GM21723 (cell line): ENCODE data around the gene TRAPPC12.
"Not testable (repeated sequence)": the region's sequence is repeated elsewhere in the genome, so short reads cannot be mapped to it uniquely, and the experiment has no call there.

ENCODE experiments used
- ATAC-seq: cut with Tn5 transposase; IDR thresholded peaks from one replicate; pipeline ENCODE4 v1.9.1; 2021; ENCODE audit warnings: mild to moderate bottlenecking, moderate library complexity; ENCODE audit not compliant: unreplicated experiment

The TRAPPC12 gene

DNA sequence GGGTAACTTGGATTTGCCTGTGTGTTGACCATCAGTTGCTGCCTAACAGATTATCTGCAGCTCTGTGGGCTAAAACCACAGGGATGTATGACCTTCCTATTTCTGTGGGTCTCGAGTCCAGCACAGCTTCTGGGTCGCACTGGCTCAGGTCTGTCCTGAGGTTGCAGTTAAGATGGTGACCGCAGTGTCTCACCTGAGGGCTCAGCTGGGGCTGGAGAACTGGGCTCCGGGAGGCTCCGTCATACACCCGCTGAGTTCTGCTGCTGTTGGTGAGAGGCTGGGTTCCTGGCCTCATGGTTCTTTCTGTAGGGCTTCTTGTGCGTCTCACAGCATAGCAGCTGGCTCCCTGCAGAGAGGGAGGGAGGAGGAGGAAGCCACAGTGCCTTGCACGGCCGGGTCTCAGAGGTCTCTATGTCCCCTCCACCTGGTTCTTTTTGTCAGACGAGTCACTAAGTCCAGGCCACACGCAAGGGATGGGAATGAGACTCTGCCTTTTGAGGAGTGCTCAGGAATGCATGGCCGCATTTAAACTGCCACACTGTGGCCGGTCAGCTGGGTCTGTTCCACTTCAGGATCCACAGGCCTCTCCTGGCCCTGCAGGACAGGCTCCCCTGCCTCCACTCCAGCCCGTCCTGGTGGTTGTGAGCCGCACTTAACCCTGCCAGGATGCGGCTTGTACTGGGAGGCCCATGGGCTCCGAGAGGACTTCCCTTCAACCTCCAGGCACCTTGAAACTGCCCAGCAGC is 72.6 kb downstream of the TRAPPC12 start:
- ATAC-seq = no peak

DNA sequence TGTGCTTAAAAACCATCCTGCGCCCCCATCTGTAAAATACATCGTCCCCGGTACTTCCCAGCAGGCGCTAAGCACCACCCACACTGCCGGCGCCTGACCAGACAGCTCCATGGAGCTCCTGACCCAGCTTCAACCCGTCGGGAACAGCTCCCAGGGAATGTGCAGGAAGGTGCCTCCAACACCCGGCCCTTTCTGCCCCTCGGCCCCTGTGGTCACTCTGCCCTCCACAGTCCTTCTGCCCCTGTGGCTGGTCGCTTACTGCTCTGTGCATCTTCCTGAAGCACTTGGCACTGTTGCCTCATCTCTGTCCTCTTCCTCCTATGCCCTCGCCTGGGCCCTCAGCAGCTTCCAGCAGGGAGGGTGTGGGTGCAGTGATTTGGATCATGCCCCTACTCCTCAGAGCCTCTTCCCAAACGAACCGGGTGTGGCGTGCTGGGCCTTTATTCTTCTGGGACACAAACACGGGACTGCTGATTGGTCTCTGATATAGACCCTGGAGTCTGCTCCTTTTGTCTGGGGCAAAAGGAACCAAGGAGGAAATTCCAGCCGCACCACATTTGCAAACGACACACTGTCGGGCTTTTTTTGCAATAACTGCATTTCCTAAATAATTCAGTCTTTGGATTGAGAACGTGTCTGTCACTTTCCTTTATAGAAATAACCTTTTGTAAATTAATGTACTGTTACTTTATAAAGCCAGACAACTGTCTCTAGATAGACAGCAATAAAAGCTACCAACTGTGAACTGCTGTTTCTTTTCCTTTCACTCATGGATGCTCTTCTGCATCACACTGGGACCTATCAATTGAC is 73.9 kb downstream of the TRAPPC12 start:
- ATAC-seq = no peak

DNA sequence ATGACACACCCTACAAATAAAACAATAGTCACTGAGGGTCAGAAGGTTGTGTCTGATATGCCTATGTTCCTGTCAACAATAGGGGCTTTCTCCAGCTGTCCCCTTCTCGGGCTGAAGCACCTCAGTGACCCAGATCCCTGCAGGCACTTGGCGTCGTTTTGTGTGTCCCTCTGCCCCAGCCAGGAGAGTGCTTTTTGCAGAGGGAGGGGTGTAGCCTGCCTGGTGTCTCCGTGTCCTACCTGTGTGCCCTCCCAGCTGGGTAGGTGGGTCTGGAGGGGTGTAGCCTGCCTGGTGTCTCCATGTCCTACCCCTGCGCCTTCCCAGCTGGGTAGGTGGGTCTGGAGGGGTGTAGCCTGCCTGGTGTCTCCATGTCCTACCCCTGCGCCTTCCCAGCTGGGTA is 74.5 kb downstream of the TRAPPC12 start:
- not testable (repeated sequence) for ATAC-seq

DNA sequence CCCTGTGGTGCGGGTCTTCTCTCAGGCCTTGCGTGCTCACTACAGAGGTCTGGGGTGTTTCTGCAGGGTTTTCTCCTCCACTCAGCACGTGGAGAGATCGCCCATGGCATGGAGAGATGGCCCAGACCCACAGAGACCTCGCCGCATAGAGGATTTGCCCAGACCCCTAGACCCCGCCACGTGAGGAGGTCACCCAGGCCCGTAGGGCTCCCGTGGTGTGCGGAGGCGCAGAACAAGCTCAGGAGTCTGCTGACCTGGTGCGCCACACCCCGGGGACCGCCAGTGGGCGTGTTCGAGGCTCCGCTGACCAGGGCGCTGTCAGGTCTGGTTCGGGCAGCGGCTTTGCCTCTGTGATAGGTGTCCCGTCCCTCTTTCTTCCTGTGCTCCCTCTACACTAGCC is 75.3 kb downstream of the TRAPPC12 start:
- ATAC-seq = no peak

DNA sequence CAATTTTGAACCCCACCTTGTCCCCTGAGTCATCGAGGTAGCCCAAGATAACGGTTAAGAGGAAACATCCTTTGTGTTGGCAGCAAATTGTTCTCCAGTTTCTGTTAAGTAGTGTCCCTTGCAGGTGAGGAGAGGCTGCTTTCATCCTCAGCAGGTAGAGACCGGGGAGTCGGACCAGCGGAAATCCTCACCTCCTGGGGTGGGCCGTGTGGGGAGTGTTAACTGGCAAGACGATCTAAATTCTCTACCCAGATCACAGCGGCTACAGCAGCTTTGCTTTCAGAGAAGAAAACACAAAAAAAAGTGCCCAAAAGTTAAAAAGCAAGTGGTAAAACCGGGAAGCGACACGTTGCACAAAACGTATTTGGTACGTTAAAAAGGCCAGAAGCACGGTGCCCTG is 76.6 kb downstream of the TRAPPC12 start:
- ATAC-seq = no peak

DNA sequence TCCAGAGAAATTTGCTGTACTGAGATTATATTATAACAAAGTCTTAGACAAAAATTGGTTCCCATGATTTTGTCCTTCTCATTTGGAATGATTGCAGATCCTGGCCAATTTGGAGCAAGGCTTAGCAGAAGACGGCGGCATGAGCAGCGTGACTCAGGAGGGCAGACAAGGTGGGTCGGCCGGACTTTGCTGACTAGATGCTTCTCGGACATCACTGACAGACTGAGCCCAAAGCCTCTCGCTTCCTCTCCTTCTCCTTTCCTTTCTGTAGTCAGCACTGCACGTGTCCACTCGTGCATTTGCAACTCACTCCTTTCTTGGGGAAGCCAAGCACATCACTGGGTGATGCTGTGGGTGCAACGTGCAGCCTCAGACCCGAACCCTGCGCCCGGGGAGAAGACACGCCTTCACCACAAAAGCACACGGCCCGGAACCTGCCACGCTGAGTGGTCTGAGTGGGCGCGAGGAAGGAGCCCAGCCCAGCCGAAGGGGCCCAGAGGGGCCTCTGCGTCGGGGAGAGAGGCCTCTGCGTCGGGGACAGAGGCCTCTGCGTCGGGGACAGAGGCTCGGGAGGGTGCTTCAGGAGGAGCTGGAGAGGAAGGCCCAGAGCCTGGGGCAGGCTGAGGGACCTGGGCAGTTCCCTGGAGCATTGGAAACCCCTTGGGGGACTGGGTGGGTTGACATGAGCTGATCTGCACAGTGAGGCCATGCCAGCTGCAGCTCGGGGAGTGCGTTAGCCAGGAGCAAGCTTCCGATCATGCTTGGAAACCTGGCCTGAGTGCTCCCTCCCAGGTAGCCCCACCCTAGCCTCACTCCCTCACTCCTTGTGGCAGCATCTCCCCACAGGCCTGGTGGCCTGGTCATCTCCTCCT is 78.3 kb downstream of the TRAPPC12 start:
- no peak for ATAC-seq

DNA sequence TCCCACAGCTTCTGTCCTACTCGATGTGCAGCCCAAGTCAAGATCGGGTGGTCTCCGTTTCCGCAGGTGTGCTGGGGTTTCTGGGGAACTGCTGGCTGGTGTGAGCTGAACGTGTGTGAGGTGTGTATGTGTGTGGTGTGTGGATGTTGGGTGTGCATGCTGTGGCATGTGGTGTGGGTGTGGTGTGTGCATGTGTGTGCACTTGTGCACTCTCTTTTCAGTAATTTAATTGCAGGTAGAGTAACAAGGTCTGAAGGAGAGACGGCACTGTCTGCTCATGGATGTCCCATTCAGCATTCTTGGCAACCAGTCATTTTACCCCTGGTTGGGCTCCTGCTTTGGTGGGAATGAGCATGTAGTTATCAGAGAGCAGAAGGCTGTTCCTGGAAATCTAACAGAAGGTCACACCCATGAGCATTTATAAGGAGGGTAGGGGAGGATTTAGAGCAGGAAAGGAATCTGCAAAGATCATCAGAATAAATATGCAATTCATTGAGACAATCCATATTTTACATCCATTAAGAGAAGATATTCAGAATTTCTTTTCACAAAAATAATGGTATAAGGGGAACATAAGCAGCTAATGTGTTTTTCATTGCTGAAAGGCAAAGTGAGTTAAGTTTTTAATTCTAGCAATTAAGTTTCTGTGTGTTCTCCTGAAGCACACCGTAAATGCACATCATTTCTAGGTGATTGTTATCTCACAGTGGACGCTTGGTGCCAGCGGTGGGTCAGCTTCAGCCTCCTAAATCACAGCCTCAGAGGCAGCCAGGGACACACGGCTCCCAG is 79.1 kb downstream of the TRAPPC12 start:
- ATAC-seq = no peak

DNA sequence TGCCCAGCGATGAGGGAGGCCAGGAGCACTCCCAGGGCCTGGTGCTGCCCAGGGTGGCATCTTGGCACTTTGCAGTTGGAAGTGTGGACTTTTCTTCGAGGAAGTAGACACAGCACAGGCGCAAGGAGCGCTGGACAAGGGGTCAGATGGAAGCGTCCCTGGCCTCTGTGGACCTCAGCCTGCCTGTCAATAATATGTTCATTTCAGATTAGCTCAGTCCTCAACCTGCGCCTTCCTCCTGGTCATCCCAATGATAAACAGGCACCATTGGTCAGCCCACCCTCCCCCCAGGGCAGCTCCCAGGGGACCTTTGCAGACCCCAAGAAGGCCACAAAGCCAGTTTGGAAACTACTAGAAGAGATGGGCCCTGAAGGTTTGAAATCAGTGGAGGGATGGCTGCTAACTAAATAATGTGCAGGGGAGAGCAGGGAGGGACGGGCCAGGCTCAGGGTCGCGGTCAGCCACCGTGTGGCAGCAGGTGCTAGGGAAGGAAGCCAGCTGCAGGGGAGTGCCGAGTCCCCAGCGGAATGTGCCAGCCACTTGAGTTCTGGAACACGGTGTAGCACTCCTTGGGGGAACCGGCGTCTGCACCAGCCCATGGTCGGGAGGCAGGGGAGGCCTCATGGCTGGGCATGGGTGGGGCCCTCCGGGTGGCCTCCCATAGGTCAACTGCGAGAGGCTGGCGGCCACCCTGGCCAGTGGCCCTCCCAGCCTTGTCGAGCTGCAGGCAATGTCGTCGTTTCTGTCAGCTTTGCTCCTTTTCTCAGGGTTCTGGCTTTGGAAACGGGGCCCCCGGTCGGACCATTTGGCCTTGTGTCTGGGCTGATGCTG is 79.9 kb downstream of the TRAPPC12 start:
- ATAC-seq = no peak

DNA sequence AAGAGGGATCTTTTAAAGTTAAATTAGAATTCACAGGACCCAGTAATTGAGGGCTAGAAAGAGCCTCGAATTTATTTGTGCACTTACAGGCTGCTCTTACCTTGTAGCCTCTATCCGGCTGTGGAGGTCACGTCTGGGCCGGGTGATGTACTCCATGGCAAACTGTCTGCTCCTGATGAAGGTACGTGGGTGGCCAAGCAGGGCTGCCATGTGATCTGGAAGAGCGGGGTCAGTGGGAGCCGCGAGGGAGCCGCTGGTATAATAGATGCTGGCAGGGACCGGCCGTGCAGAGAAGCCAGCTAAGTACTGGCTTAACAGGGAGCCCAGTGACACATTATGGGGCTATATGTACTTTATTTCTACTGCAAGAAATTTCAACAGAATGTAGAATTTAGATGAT is 80.7 kb downstream of the TRAPPC12 start:
- no peak for ATAC-seq

DNA sequence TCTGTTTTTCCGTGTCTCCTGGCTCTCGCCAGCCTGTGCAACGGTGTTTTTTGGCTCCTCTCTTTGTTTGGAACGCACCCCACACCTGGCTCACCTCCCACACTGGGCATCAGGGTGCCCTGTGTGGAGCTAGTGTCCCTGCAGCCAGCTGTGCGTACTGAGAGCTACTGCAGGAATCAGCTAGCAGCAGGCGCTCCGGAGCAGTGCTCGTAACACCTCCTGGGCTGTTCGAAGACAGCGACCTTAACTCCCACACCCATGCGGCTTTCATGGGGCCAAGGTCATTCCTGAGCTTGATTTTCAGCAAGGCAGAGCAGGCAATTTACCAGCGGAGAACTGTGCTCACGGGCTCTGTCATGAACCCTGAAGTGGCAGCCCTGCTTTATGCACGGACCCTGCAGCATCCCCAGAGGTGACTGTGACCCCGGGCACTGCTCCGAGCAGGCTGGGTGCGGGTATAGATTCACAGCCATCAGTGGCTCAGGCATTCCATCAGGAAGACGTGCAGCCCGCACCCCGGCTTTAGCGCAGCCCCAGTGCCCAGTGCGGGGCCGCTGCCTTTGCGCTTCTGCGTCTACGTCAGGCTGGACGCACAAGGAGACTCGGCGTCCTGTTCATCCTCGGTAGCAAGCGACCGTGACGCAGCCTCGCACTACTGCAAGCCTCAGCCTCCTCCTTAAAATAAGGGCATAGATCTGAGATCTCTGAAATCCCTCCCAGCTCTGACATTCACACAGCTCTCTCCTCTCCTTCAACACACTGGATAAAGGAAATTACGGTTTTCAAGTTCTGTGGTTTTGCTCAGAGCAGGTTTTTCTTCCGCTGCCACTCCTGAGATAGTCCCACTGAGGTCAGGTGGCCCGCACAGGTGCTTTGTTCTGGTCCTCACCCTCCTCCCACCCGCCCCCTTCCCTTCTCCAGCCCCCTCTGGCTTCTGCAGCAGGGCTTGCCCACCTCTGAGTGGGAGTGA is 81.6 kb downstream of the TRAPPC12 start:
- no peak for ATAC-seq

DNA sequence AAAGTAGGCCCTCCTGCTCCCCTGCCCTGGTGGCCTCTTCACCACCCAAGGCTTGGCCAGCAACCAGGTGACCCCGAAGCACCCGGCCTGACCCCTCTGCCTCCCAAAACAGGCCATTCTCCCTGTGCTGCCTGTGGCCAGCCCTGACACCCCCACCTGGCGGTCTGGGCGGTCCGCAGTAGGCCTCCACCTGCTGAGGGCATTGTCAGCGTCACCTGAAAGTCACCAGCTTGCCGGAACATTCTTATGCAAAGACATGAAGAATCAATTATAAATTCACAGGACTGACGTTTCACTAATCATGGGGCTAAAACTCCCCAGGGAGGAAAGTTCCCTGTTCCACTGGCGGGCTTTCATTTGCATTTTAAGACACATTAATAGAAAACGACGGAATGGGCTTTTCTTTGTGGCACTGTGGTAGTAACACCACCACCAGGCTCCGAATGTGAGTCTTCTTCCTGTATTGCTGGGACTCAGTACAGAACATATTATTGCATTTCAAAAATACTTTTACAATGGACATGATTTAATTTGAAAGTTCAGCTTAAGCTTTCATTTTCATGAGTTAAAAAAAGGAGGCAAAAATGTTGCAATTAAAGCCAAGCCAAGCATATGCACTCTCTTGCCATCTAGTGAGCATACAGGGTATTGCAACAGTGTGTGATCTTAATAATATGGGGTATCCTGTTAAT is 82.5 kb downstream of the TRAPPC12 start:
- peak; percentile 78 for ATAC-seq

DNA sequence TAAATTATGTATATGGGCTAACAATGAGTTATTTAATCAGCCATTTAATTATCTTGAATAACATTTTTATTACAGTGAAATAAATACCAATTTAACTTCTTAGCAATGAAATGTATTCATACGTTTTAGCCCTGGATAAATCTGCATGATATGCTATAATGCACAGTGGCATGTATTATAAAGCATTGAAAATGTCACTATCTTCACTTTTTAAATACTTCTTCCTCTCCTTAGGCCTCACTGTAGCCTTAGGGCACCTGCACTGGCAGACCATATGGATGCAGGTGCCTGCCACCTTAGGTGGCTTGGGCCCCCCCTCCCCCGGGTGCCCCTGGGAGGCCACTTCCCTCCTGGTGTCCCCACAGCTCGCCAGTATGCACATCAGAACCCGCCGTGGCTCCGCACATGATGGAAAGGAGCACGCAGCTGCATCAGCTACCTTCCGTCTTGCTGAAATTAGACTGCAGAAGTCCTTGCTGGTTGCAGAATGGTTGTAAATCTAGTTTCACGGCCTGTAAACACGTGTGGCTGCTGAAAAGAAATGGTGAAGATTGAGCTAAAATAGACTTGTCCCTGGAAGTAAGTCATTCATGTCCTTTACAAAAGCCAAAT is 83.1 kb downstream of the TRAPPC12 start:
- ATAC-seq = peak; percentile 4

DNA sequence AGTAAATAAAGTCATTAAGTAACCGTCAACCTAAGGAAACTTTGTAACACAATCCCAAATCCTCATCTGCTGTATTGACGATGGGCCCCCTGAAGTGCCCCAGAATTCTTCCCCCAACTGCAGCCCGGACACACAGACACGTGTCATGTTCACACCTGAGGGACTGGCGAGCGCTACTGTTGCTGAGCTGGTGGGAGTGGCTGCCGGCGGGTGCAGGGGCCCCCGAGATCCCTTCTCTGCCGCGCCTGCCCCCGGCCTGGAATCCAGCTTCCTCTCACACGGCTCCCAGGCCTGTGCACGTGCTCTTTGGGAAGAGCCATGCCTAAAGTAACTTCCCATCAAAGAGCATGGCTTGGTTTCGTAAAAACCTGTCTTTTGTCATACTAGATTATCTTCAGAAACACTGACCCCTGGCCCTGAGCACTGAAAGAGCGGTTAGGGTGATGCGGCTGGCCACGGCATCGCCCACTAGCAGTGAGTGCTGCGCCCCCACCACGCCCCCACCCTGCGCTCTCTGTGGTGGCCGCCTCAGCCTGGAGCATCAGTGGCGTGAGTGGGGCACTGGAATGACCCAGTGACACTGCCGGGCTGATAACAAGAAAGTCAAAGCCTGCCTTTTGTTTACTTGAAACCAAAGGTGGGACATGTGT is 83.8 kb downstream of the TRAPPC12 start:
- no peak for ATAC-seq

DNA sequence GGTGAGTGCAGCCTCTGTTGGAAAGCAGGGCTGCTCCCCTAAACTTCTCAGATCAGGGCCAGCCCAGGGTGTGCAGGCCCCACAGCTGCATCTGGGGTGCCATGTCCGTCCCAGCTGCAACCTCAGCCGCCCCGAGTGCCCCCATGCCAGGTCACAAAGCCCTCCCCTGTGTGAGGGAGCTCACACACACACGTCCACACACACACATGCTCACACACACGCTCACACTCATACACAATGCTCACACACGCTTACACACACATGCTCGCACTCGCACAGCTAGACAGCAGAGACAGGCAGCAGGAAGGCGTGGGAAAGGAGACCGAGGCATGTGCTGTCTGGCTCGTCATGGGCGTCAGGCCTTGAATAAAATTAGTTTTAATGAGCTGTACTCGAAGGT is 84.5 kb downstream of the TRAPPC12 start:
- no peak for ATAC-seq

DNA sequence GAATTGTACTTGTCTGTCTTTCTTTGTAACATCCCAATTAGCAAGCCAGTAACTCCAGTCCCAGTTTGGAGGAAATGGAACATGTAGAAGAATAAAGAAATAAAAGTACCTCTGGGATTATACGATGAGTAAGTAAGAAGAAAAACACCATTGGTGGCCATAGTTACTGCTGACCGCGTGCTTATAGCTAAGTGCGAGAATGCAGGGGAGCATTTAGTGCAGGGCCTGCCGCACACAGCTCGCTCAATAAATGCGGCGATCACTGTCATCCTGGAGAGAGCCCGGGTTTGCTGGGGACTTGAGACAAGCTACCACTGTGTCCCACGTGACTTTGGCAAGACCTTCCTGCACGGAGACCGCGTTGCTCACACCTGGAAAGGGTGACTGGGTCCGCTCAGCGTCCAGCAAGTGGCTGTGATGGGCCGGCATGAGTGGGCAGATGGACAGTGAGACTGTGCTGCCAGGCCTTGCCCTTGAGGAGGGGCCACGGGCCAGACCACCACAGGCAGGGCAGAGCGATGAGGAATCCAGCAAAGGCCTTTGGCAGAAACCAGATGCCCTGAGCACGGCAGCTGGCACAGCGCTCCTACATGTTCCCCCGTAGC is 85.0 kb downstream of the TRAPPC12 start:
- no peak for ATAC-seq

DNA sequence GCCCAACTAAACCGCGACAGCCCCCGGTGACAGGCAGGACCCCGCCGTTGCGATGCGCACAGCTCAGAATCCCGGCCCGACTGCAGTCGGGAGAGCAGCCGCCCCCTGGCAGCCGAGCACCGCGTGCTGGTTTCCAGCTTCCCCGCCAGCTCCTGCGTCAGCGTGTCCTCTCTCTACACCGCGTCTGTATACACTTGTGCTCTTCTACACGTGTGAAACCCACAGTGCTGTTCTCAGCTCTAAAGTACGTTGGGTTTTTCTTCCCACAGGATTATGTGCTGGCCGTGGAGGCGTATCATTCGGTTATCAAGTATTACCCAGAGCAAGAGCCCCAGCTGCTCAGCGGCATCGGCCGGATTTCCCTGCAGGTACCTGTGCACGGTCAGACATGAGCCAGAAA is 85.8 kb downstream of the TRAPPC12 start:
- no peak for ATAC-seq
